GM18511 (cell line): ENCODE data around the gene MACROD2.

ENCODE experiments used
- ATAC-seq: cut with Tn5 transposase; IDR thresholded peaks from one replicate; pipeline ENCODE4 v1.9.1; 2021; ENCODE audit warnings: mild to moderate bottlenecking, moderate library complexity; ENCODE audit not compliant: unreplicated experiment

The MACROD2 gene

GRCh38 chr20:15440049-15440820 is 1444.9 kb downstream of the MACROD2 start:
- ATAC-seq: no peak

DNA sequence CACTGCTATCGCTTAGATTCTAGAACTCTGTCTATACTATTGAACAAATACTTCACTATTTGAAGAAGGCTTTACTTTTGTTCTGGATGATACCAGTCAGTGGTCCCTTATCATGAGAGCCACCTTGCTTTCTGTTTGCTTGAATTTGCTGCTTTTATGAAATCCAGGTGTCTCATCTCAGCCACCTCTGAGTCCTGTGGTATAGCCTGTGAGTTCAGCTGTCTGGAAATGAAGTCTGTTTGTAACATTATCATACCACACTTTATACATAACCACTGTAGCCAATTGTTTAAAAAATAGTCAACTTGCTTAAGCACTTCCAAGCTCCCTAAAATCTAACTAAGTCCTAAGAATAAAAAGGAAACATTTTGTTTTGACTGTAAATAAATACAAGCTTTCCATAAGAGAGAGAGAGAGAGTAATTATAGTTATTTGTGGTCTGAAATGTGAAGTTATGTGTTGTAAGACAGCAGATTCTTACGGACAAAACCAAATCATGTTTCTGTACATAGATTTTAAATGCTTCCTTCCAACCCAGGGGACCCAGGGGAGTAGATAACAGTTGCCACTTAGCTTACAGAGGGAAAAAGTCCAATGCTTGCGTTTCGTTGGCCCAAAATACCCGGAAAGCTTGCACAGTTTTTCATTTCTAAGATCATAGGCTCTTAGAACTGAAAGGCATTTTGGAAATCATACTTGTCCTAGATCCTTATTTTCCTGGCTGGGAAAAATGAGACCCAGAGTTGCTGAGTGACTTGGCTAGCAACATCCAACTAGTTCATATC is 1449.9 kb downstream of the MACROD2 start:
- ATAC-seq: no peak

DNA sequence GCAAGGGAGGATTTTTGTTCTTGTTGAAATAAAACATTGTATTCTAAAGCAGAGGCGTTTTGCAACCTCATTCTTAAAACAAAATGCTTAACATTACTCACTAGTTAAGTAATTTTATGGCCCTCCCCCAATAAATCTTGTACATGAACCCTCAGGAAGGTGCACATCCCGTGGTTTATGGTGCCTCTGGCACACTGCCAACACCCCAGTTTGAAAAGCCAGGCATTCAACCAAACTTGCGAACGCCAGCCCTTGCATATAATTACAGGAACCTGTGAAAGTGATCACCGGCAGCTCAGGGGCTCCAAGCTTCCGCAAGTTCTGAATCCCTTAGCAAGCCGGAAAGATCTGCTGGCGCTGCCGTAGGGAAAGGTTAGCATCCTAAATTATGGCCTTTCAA is 1451.1 kb downstream of the MACROD2 start:
- ATAC-seq: no peak

- no peak for ATAC-seq
These were observed 1452.2 kb downstream of the MACROD2 start for GRCh38 chr20:15447549-15447948.

GRCh38 chr20:15449061-15449460 is 1453.7 kb downstream of the MACROD2 start:
- ATAC-seq: no peak

- ATAC-seq: no peak
These were observed 1455.9 kb downstream of the MACROD2 start for GRCh38 chr20:15451241-15451640.

GRCh38 chr20:15455279-15455678 is 1460.0 kb downstream of the MACROD2 start:
- ATAC-seq: no peak

GRCh38 chr20:15461938-15462337 is 1466.6 kb downstream of the MACROD2 start:
- no peak for ATAC-seq

- peak; percentile 82 for ATAC-seq
These were observed 1480.2 kb downstream of the MACROD2 start for GRCh38 chr20:15475483-15475882.

GRCh38 chr20:15476186-15476585 is 1480.9 kb downstream of the MACROD2 start:
- no peak for ATAC-seq

DNA sequence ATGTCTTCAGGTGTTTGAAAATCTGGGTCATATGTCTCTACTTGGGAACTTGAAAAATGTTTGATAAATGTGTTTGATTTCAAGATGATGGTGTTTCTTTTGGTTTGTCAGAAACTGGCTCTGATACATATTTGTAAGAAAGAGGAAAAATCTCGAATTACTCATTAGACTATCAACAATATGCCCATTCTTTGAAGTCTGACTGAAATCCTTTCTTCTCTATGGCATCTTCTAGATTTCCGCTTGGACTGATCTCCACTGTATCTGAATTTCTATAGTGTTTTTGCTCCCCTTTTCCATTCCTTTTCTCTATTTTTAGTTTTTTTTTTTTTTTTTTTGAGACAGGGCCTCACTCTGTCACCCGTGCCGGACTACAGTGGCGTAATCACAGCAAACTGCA is 1481.5 kb downstream of the MACROD2 start:
- ATAC-seq: no peak

GRCh38 chr20:15482525-15482924 is 1487.2 kb downstream of the MACROD2 start:
- ATAC-seq: no peak

GRCh38 chr20:15485519-15485918 is 1490.2 kb downstream of the MACROD2 start:
- no peak for ATAC-seq

GRCh38 chr20:15487030-15487429 is 1491.7 kb downstream of the MACROD2 start:
- ATAC-seq: no peak

GRCh38 chr20:15487682-15488081 is 1492.4 kb downstream of the MACROD2 start:
- no peak for ATAC-seq

DNA sequence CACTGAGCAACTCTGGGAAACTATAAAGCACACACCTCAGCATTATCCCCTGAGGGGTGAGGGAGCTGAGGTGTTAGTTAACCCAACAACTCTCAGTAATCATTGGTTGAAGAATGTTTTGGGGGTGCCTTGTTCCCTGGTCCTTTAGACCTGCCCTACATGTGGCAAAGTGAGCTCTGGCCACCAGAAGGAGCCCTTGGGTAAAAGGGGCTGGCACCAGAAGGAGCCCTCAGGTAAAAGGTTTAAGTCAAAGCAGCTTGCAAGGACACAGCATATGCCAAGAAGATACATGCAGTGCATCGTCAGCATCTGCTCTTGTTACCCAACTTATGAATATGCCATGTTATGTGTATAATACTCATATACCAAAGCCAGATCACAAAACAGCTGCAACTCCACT is 1496.3 kb downstream of the MACROD2 start:
- ATAC-seq: no peak

DNA sequence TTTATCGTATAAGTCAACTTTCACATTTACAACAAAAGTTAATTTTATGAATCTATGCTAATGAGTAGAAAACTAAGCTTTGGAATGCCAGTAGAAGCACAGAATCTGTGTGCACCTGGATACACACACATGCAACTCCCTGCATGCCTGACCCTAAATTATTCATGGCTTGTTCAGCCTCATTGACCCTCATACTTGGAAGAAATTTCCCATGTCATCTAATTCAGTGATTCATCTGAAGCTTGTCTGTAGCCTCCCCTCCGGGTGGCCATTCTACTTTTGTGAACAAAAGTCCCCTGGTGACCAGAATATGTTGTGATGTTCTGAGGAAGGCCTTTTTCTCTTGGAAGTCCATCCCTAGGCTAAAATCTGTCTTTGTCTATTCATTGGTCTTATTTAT is 1499.5 kb downstream of the MACROD2 start:
- no peak for ATAC-seq

DNA sequence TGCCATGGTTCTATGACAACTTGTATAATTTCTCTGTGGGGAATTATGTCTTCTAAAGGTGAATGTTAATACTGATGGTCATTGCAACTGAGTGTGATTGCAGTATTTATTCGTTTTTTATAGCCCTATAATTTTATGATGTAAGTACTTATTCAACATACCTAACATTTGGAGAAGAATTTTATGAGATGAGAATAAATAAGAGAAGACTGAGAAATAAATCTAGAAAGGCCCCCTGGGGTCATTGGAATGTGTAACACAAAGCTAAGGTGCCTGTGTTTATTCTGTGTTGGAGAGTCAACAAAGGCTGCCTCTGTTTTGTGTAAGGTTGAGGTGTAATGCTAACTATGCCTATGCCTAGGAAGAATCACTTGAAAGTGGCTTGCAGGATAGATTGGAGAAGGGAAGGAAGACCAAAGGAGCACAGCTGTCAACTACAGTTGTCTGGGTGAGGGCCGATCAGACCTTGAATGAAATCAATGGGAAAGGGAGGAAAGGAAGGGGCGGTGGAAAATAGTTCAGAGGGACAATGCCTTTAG is 1501.3 kb downstream of the MACROD2 start:
- ATAC-seq: no peak

GRCh38 chr20:15498926-15499325 is 1503.6 kb downstream of the MACROD2 start:
- no peak for ATAC-seq

DNA sequence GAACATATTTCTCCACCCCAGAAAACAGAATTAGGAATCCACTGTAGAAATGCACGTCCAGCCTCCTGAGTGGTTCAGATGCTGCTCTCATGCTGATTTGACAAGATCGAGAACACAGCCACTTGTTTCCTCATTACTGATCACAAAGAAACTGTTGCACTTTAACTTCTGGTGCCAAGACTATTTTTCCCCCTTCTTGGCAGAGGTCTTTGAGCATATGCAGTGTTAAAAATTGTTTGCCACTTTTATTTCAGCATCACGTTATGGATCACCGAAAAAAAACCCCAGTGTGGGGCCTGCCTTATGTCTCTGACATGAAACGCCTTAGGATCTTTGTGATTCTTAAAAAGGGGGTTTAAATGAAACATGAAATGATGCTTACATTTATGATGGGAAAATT is 1511.0 kb downstream of the MACROD2 start:
- ATAC-seq: no peak

DNA sequence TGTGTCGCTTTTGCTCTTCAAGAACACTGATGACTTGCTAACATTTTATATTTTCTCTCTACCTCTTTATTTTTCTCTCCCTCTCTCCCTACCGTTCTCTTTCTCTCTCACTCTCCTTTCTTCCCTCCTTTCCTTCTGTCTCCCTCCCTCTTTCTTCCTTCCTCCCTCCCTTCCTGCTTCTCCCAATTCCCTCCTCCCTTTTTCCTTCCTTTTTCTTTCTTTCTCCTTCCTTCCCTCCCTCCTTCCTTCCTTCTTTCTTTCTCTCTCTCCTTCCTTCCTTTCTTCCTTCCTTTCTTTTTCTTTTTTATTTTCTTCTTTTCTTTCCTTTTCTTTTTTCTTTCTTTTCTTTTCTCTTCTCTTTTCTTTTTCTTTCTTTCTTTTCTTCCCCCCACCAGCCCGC is 1511.8 kb downstream of the MACROD2 start:
- ATAC-seq: no peak

DNA sequence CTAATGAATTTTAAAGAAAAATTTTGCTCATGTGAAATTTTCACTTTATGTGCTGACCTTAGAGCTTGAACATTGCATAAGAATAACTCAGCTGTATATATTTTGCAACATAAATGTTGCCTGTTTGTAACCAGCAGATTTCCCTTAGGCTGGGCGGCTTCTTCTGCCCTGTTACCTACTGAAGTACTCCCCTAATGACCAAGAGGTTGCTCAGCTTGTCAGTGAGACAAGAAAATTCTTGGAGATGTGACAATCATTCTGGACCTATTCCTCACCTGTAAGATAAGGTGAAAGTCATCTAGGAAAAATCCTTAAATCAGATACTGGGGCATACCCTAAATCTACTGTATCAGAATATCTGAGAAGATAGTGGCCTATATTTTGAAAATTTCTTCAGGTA is 1516.2 kb downstream of the MACROD2 start:
- ATAC-seq: no peak
